AG10803 (cell line): Measurements from ENCODE around the gene ATP2B2.

Experiments used
- DNase-seq: peaks from one replicate; pipeline ENCODE4 v3.0.0; 2010; ENCODE audit warnings: low read depth
- H3K4me3 ChIP-seq: 2 replicates; pipeline ENCODE4 v1.5.1; 2011; ENCODE audit warnings: mild to moderate bottlenecking, low read length, control low read depth
- CTCF ChIP-seq: conservative IDR thresholded peaks from 2 replicates; pipeline ENCODE4 v1.5.1; 2011; ENCODE audit warnings: mild to moderate bottlenecking, low read length, control low read depth, inconsistent platforms

ATP2B2 gene

GRCh38 chr3:10485806-10486205 is 19.6 kb downstream of the ATP2B2 start:
- no peak overlapping the region for H3K4me3 ChIP-seq
- TF ChIP-seq CTCF: no peak
- DNase-seq: no peak

DNA sequence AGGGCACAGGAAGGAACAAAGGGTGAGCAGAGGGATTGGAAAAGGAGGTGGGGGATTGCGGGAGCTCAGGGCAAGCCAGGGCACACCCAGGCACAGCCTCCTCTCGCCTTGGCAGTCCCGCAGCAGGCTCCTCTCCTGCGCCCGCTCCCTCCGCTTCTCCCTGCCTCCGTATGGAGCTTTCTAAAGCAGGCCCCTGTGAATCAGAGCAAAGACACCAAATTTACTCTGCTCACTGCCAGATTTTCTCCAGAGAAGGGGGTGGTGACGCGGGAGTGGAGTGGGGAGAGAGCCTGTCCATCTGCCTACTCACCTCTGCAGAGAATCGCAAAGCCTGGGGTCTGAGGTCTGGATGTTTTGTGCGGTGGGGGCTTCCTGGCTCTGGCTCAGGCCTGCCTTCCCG is 20.0 kb downstream of the ATP2B2 start:
- no peak for TF ChIP-seq CTCF
- no peak for DNase-seq
- no peak overlapping the region for H3K4me3 ChIP-seq

DNA sequence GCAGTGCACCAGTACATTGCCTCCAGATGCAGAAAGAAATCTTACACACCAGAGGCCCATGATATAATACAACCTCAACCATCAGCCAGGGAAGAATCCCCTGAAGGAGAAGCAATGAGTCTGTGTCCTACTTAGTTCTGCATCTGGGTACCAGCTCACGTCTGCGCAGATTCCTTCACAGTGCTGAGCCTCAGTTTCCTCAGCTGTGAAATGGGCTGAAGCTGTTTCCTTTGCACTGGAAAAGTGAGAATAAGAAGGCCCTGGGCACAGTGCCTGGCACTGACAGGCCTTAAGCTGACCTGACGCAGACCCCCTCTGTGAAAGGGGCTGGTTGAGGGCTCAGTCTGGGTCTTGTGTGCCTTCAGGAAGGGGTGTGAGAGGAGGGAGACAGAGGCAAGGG is 20.7 kb downstream of the ATP2B2 start:
- TF ChIP-seq CTCF: no peak
- DNase-seq: no peak
- H3K4me3 ChIP-seq: no peak overlapping the region

DNA sequence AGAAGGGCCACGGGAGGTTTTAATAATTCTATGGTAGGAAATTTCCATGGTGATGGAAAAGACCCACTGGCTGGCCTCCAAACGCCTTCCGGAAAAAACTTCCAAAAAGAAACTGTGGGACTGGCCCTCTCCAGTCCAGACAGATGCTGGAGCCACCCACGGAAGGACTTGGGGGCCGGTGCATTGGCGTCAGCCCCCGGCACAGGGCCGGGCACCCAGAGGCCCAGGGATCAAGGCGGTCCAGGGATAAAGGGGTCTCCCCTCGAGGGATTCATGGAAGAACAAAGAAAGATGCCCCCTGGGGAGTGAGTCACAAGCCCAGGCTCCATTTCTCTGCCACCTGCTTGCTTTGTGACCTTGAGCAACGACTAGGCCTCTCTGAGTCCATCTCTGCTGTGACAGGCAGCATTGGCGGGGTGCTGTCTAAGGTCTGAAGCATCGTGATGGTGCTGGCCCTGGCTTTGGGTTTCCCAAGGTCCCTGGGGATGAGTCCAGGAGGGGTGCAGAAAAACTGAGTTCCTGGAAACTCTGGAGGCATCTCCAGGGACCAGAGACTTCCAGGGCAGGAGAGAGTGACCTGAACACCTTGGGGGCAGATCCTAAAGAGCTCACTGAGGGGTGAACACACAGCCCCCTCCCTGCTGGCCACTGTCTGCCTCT is 21.6 kb downstream of the ATP2B2 start:
- no peak overlapping the region for H3K4me3 ChIP-seq
- no peak for TF ChIP-seq CTCF
- no peak for DNase-seq

- no peak for DNase-seq
- TF ChIP-seq CTCF: no peak
- no peak overlapping the region for H3K4me3 ChIP-seq
Observed at GRCh38 chr3:10483364-10483675, 22.1 kb downstream of the ATP2B2 start.

- no peak overlapping the region for H3K4me3 ChIP-seq
- no peak for TF ChIP-seq CTCF
- DNase-seq: no peak
Observed at GRCh38 chr3:10482631-10483363, 22.6 kb downstream of the ATP2B2 start.

- no peak overlapping the region for H3K4me3 ChIP-seq
- no peak for DNase-seq
- no peak for TF ChIP-seq CTCF
Observed at GRCh38 chr3:10480871-10481378, 24.5 kb downstream of the ATP2B2 start.
